NCI-H345 (cell line): ENCODE results near the gene METTL2B.

Experiments used
- DNase-seq: peaks from one replicate; lab custom pipeline; 2025; lab: John Stamatoyannopoulos, UW

Gene METTL2B, protein sequence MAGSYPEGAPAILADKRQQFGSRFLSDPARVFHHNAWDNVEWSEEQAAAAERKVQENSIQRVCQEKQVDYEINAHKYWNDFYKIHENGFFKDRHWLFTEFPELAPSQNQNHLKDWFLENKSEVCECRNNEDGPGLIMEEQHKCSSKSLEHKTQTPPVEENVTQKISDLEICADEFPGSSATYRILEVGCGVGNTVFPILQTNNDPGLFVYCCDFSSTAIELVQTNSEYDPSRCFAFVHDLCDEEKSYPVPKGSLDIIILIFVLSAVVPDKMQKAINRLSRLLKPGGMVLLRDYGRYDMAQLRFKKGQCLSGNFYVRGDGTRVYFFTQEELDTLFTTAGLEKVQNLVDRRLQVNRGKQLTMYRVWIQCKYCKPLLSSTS

DNA sequence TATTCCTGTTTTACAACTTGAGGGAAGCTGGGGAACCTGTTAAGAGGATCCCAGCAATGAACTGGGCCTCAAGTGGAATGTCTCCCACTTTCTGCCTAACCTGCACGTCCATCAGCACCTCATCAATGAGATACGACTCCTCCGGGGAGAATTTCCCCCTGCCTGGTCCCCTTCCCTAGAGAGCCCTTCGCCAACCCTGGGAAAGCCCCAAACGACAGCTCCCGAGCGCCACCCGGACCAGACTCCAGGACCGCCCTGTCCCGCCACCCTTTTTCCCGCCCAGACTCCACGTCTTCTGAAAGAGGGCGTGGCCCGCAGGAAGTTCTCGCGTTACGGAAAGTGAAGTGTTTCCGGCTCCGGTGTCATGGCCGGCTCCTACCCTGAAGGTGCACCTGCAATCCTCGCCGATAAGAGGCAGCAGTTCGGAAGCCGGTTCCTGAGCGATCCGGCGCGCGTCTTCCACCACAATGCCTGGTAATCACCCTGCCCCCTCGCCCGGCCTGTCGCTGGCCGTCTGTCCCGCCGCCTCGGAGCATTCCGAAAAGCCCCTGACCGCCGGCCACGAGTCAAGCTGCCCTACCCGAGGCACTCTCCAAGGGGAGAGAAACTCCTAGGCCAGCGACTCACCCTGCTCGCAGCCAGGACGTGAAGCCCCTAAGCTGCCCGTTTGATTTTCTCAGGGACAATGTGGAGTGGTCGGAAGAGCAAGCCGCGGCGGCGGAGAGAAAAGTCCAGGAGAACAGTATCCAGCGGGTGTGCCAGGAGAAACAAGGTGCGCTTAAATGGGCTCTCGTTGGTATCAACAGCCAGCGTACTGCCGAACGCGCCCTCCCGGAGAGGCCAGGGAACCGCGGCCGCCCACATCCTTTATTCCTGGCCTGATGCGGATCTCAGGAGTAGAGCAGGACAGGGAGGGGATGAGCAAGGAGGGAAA is at the start of gene METTL2B:
TSS of gene METTL2B (plus strand) at position 347 of the 934 bp plus-strand sequence. CDS start at position 365, 18 bp downstream.
- peak; percentile 96 for DNase-seq

DNA sequence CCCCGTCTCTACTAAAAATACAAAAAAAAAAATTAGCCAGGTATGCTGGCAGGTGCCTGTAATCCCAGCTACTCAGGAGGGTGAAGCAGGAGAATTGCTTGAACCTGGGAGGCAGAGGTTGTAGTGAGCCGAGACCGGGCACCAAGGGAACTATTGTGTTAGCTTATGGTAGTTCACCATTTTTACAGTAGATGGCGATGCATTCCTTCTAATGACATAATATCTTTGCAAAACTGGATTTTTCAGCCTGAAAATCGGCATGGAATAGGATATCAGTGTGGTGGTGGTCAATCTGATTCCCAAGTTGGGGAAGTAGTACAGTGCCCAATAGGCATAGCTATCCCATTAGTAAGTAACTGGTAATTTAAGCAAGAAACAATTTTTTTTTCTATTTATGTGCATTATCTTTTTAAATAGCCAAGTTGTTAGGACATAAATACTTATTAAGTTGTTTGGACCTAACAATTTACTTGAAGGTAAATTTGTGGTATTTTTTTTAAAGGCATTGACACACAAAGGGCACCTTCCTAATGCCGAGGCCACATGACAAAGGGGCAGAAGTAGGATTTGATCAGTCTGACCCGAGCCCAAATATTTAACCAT is 49.2 kb upstream of the METTL2B start:
- peak; percentile 61 for DNase-seq

DNA sequence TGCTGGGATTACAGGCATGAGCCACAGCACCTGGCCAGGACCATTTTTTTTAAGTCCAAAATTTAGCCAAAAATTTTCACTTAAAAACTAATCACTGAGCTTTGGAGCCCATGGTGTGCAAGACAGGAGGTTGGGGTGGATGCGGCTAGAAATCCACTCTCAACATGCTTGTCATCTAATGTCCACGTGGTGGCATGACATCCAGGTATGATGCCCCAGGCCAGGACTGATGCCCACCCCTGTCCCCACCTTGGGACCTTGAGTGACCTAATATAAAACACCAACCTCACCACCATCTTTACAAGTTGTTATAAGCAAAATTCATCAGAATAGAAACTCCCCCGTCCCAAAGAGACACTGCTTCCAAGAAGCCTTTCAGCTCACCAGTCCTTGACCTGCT is 46.3 kb upstream of the METTL2B start:
- no peak for DNase-seq

DNA sequence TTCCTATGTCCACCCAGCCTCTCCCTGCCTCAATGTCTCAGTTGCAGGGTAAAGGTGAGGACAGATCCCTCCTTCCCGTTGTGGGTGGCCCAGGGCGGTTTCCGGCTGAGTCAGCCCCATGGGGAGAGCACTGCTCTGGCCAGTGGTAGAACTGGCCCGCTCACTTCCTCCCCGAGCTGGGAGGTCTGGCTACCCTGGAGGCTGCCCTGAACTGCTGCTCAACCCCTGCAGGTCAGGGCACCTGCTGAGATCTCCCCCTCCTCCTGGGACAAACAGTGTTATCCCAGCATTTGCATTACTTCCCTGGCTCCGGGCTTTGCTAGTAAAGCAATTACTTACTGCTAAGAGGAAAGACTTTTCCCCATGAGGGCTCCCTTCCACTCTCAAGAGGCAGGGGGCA is 45.3 kb upstream of the METTL2B start:
- DNase-seq: no peak

DNA sequence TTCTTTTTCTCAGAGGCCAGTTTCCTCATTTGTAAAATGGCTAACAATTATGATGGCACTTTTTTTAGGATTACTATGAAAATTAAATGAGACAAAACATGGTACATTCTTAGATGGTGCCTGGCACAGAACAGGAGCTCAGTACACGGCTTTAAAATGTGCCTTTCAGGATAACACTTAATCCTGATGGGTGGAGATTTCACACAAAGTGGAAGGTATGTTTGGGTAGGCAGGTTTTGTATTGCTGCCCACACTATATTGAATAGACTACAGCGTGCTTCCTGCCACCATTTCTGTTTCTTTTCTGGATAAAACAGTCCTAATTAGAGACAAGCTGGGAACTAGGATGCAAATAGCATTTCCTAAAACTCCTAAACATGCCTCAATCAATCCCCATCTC is 44.8 kb upstream of the METTL2B start:
- no peak for DNase-seq

DNA sequence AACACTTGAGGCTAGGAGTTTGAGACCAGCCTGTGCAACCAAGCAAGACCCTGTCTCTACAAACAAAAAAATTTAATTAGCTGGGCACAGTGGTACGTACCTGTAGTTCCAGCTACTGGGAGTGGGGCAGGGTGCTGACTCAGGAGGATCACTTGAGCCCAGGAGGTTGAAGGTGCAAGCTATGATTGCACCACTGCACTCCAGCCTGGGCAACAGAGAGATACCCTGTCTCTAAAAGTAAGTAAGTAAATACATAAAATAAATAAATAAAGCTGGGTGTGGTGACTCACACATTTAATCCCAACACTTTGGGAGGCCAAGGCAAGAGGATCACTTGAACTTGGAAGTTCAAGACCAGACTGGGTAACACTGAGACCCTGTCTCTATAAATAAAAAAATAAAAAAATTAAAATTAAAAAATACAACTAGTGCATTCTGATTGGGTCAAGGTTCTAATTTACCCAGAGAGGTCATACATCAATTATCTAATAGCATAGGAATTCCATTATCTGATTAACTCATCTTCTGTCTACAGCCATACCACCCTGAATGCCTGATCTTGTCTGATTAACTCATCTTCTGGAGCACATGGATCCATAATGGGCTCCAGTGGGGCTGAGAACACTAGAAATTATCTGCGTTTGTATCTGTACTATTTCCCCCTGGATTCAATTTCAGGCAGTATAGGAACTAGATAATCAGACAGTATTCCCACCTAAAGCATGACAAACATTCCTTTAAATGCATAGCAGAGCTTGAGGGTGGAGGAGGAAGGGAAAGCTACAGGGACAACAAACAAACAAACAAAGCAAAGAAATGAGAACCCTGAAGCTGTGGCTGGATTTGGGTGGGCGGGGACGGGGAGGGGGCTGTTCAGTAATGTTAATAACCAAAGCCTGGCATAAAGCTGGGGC is 41.9 kb upstream of the METTL2B start:
- no peak for DNase-seq

DNA sequence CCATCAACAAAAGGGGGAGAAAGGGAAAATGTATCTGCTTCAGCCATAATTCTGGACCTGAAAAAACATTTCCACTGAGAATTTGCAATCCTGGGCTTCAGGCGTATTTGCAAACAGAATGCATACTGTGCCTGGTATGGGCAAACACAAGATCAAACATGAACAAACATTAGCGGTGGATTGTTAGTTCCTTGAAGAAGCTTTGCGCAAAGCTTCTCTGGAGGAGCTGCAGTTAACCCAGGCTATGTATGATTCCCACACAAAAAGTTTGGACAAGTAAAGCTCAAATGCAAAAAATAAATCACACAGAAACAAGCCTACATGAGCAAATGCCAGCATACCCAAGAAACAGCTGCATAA is 41.2 kb upstream of the METTL2B start:
- DNase-seq: no peak

DNA sequence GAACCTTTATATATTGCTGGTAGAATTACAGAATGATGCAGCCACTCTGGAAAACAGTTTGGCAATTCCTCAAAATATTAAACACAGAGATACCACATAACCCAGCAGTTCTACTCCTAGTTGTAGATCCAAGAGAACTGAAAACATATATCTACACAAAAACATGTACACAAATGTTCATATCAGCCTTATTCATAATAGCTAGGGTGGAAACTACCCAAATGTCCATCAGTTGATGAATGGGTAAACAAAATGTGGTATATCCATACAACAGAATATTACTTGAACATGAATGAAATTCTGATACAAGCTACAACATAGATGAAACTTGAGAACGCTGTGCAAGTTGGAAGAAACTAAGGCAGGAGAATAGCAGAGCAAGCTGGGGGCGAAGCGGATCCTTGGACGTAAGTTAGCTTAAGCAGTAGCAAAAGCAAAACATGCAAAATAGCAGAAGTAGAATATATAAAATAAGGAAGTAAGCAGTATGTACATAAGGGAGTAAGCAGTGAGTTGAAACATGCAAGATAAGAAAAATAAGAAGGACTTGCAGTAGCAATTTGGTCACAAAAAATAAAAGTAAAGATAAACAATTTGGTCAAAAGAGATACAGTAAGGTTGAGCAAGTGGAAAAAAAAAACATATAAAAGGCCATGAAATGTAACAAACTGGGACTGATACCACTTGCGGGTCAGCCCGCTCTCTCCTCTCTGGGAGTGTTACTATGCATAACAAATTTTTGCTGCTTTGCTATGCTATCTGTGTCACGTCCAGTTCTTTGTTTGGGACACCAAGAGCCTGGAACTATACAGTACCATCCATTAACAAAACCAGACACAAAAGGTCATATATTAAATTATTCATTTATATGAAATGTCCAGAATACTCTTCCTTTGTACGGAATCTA is 38.9 kb upstream of the METTL2B start:
- no peak for DNase-seq

DNA sequence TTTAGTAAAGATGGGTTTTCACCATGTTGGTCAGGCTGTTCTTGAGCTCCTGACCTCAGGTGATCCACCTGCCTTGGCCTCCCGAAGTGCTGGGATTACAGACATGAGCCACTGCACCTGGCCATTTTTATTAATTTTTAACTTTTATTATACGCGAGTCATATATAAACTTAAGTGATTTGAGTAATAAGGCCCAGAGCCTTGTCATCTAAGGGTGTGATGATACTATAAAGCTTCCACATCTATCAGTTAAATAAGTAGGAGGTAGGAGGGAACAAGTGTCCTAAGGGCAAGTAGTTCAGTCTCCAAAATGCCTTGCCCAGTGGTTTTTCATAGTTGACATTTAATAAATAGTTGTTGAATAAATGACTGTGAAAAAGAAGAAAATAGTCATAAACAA is 34.2 kb upstream of the METTL2B start:
- no peak for DNase-seq

DNA sequence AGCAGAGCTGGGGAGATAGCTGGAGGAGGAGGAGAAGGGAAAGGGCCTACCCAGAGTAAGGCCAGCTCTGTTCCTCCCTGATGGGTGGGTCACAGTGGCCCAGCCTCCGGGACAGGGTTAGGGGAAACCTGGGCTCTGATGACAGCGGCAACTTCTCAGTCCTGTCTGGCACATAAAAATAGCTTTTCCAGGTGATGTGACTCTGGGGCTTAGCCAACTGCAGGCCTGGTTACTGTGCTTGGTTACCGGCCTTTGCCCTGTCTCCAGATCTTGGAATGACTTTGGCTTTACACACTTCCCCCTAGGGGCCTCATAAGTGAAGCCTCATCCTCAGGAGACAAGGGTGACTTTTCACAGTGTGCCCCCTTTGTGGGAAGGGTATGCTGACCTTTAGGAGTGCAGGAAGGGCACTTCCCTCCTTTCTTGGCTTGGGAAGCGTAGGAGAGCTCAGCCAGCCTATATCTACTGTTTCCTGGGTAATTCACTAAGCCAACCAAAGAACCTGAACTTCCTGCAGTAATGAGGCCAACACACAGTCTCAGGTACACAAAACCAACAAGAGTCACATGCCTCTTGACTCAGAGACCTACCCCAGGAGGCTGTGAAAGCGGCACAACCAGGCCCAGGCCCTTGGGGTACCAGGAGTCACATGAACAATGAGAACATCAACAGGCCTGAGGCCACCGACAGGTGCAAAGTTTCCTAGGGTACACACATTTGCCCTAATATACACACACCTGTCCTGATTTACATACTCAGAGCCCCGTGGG is 32.5 kb upstream of the METTL2B start:
- peak; percentile 86 for DNase-seq

DNA sequence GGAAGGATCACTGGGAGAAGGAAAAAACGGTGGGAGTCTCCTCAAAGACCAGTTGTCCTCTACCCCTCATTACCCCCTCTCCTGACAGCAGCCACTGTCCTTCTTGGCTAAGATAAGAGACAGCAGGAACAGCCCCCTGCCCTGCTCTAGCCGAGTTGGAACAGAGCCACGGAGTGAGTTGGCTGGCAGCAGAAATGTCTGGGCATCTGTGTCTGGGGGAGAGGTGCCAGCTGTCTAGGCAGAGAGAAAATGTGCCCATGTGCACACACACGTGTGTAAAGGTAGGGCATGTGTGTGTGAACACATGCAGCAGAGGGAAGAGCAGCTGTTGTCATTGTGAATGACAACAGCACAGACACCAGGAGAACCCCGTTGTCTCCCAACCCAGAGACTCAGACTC is 30.2 kb upstream of the METTL2B start:
- DNase-seq: peak; percentile 6

DNA sequence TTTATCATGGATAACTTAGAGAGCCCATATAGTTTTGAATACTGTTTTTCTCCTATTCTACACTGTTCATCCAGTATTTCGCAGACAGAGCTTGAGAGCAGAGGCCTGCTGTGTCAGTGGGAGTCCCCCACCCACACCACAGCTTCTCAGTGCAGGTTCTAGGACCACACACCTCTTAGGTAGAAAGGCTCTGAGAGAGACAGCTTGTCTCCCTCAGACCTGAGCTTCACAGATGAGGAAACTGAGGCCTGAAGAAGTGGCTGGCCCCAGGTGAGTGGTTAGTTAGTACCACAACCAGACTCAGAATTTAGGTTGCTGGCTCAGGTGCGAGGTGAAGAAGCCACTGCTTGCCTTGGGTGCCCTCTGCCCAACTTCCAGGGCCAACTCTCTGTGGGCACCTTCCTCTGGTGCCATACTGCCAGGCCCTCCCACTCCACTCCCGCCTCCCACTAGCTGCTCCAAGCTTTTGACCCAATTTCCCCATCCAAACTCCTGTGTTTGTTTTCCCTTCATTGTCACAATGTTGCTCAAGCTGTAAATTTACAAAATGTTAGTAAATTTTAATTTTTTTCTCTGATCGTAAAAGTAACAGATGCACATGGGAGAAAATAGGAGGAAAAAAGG is 28.5 kb upstream of the METTL2B start:
- DNase-seq: no peak

DNA sequence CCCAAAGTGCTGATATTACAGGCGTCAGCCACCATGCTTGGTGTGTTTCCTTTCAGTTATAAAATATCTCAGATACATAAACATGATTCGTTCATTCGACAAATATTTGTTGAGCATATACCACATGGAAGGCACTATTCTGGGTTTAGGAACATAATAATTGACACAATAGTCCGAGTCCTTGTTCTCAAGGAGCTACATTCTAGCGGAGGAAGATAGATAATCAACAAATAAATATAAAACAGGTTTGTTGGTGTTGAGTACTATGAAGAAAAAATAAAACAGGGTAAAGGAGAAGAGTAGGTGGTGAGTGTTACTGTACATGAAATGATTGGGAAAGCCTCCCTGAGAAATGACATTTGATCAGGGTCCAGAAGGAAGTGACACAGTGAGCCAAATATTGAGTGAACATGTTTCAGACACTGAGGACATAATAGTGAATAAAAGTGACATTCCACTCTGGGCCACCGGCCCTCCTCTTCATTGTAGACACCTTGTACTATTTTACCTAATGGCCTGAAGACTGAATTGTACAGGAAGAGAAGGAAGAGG is 27.7 kb upstream of the METTL2B start:
- DNase-seq: no peak

DNA sequence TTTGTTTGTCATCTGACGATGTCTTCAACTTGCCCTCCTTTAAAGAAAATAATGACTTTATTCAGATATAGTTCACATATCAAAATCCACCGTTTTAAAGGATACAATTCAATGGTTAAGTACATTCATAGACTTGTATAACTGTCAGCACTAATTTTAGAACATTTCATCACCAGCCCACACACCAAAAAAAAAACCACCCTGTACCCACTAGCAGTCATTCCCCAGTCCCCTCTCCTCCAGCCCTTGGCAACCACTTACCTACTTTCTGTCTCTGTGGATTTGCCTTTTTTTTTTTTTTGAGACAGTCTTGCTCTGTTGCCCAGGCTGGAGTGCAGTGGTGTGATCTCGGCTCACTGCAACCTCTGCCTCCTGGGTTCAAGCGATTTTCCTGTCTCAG is 26.1 kb upstream of the METTL2B start:
- DNase-seq: no peak

DNA sequence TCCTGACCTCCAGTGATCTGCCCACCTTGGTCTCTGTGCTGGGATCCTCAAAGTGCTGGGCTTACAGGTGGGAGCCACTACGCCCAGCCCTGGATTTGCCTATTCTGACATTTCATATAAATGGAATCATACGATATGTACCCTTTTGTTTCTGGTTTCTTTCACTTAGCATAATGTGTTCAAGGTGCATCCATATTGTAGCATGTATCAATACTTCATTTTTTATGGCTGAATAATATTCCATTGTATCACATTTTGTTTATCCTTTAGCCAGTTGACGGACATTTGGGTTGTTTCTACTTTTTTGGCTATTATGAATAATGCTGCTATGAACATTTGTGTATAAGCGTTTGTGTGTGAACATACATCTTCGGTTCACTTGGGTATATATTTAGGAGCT is 25.6 kb upstream of the METTL2B start:
- no peak for DNase-seq

DNA sequence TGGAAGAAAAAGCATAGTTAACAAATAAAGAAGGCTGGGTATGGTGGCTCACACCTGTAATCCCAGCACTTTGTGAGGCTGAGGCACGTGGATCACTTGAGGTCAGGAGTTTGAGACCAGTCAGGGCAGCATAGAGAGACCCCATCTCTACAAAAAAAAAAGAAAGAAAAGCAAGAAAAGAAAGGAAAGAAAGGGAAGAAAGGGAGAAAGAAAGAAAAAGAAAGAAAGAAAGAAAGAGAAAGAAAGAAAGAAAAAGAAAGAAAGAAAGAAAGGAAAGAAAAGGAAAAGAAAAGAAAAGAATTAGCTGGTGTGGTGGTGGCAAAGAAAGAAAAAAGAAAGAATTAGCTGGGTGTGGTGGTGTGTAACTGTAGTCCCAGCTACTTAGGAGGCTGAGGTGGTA is 24.0 kb upstream of the METTL2B start:
- no peak for DNase-seq

DNA sequence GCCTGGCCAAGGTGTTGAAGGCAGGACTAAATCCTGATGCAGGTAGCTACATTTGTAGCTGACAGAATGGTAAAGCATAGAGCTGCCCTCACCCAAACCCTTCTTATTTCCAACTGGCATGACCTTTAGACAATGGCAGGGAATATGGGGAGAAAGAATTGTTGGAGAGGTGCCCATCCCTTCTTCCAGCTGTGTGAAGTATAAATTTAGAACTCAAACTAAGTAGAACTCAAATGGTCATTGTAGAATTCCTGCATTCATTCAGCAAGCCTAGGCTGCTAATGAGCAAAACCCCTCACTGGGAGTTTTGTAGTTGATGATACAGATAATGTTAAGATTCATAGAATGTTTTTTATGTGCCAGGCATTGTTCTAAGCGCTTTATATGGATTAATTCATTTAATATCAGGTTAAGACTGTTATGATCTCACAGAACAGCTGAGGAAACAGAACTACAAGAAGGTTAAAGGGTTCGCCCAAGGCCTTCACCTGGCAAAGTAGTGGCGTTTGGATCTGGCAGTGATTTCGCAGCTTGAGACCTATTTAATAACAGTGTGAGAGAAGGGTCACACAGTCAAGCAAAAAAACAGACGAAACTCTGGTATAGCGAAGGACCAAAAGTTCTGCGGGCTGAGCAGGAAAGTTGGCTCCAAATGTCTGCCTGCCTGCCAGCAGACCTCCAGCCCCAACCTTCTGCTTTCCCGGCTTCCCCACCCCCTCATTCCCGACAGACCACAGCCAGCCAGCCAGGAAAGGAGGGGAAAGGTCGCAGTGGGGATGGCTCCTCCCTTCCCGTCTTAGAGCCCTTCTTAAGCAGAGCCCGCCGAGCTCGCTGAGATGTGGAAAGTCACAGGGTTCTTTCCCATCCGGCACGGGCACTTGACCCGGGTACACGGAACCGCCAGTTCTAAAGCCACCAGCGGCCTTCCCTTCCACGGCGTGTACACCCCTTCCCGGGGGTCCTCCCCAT is 22.4 kb upstream of the METTL2B start:
- DNase-seq: no peak
